Neural cell (in vitro differentiated cells): Measurements from ENCODE around the gene MLLT3. TPM values are rescaled to one million over a fixed set of nuclear protein-coding genes. Genes with fewer than 3 reads are reported as not detected.

Experiments
- H2AFZ ChIP-seq: fragments of 200-600, 300-800 bp; sonication (generic), shearing (Covaris generic); 2 replicates; pipeline ENCODE4 v1.6.0; 2014; ENCODE audit warnings: low read depth, mild to moderate bottlenecking, antibody characterized with exemption, low read length, moderate library complexity
- H3F3A ChIP-seq: fragments of 200-600 bp; shearing (Covaris generic); 2 replicates; pipeline ENCODE4 v1.6.1; 2016; ENCODE audit warnings: mild to moderate bottlenecking, moderate library complexity, mixed read lengths, antibody characterized with exemption, low read length; ENCODE audit not compliant: insufficient read depth, poor library complexity, severe bottlenecking
- H3K27ac ChIP-seq: fragments of 200-600, 300-800 bp; sonication (generic), shearing (Covaris generic); 2 replicates; pipeline ENCODE4 v1.5.1; 2014; ENCODE audit warnings: mild to moderate bottlenecking, low read length, moderate library complexity
- H3K27me3 ChIP-seq: fragments of 300-800, 200-600 bp; sonication (generic), shearing (Covaris generic); 2 replicates; pipeline ENCODE4 v1.6.0; 2014; ENCODE audit warnings: mild to moderate bottlenecking, low read depth, low read length, moderate library complexity; ENCODE audit not compliant: insufficient read depth
- H3K36me3 ChIP-seq: fragments of 300-800, 200-600 bp; sonication (generic), shearing (Covaris generic); 2 replicates; pipeline ENCODE4 v1.5.1; 2014; ENCODE audit warnings: mild to moderate bottlenecking, antibody characterized with exemption, low read length, moderate library complexity; ENCODE audit not compliant: insufficient read depth
- H3K4me2 ChIP-seq: fragments of 300-800, 200-600 bp; sonication (generic), shearing (Covaris generic); 2 replicates; pipeline ENCODE4 v1.6.0; 2014; ENCODE audit warnings: mild to moderate bottlenecking, low read length
- H3K4me3 ChIP-seq: fragments of 300-800, 200-600 bp; sonication (generic), shearing (Covaris generic); 2 replicates; pipeline ENCODE4 v1.5.1; 2014; ENCODE audit warnings: mild to moderate bottlenecking, low read length, moderate library complexity
- H3K79me2 ChIP-seq: fragments of 200-600 bp; shearing (Covaris generic); replicated peaks from 2 replicates; pipeline ENCODE4 v1.6.0; 2014; ENCODE audit warnings: mild to moderate bottlenecking, low read length, moderate library complexity; ENCODE audit not compliant: insufficient read depth
- H3K9ac ChIP-seq: fragments of 300-800, 200-600 bp; sonication (generic), shearing (Covaris generic); 2 replicates; pipeline ENCODE4 v1.6.1; 2016; ENCODE audit warnings: mild to moderate bottlenecking, low read length, mixed read lengths
- H3K9me2 ChIP-seq: fragments of 200-600 bp; shearing (Covaris generic); 2 replicates; pipeline ENCODE4 v1.6.1; 2016; ENCODE audit warnings: mild to moderate bottlenecking, low read length, mixed read lengths; ENCODE audit not compliant: insufficient read depth
- H3K9me3 ChIP-seq: fragments of 200-600, 300-800 bp; sonication (generic), shearing (Covaris generic); 2 replicates; pipeline ENCODE4 v1.6.1; 2016; ENCODE audit warnings: mild to moderate bottlenecking, mixed run types, low read length, moderate library complexity, mixed read lengths
- H4K20me1 ChIP-seq: fragments of 200-600 bp; shearing (Covaris generic); 2 replicates; pipeline ENCODE4 v1.6.1; 2016; ENCODE audit warnings: mild to moderate bottlenecking, mixed run types; ENCODE audit not compliant: insufficient read depth
- CTCF ChIP-seq: fragments of 450-650 bp; IDR thresholded peaks from 2 replicates; pipeline ENCODE4 v1.5.1; 2014; ENCODE audit warnings: antibody characterized with exemption, mild to moderate bottlenecking, moderate library complexity; ENCODE audit not compliant: poor library complexity, severe bottlenecking
- RAD21 ChIP-seq: fragments of 450-650 bp; conservative IDR thresholded peaks from 2 replicates; pipeline ENCODE4 v1.6.1; 2014; ENCODE audit warnings: antibody characterized with exemption, mild to moderate bottlenecking, moderate library complexity
- REST ChIP-seq: IDR thresholded peaks from 2 replicates; pipeline ENCODE4 v1.6.1; 2012; ENCODE audit warnings: borderline replicate concordance
- TAF1 ChIP-seq: IDR thresholded peaks from 2 replicates; pipeline ENCODE4 v1.6.1; 2012; ENCODE audit warnings: low read depth
- polyA plus RNA-seq: library from polyadenylated mRNA; depleted of rRNA; stranded (reverse); fragments of >200 nt; gene quantifications from 2 replicates; pipeline ENCODE4 v1.2.3, GENCODE V29; 2014

MLLT3 gene
- polyA plus RNA-seq, 1 donor from 2014 or later: 61.5 TPM

GRCh38 chr9:20441711-20442423, 180.4 kb downstream of the MLLT3 start:
- Histone ChIP-seq H3K36me3 (no peaks in the 10 kb centered on the region), H3F3A (no peaks in the 10 kb centered on the region), H3K4me2 (no peak overlapping the region), H2AFZ (no peak overlapping the region), H3K9ac (no peak overlapping the region), H3K27me3 (no peaks in the 10 kb centered on the region), H3K9me2 (no peaks in the 10 kb centered on the region), H3K4me3 (no peak overlapping the region), H3K79me2 (no peaks in the 10 kb centered on the region), H3K9me3 (no peaks in the 10 kb centered on the region), H3K27ac (no peak overlapping the region), H4K20me1 (no peaks in the 10 kb centered on the region)
- TF ChIP-seq RAD21 (no peak), TAF1 (no peak), REST (no peak)

GRCh38 chr9:20441166-20441565, 181.1 kb downstream of the MLLT3 start:
- Histone ChIP-seq H3K36me3 (no peaks in the 10 kb centered on the region), H3K27me3 (no peaks in the 10 kb centered on the region), H2AFZ (no peak overlapping the region), H4K20me1 (no peaks in the 10 kb centered on the region), H3K9ac (no peak overlapping the region), H3K9me2 (no peaks in the 10 kb centered on the region), H3F3A (no peaks in the 10 kb centered on the region), H3K9me3 (no peaks in the 10 kb centered on the region), H3K27ac (no peak overlapping the region), H3K4me2 (no peak overlapping the region), H3K79me2 (peaks cover 3% of the 10 kb centered on the region), H3K4me3 (no peak overlapping the region)
- TF ChIP-seq CTCF (no peak), REST (no peak)
